ENCODE measurements around the gene ARHGAP21. TPM values are rescaled to one million over a fixed set of nuclear protein-coding genes. Genes with fewer than 3 reads are reported as not detected.

Gene ARHGAP21
- polyA plus RNA-seq, 2 of the 4 experiments (the other 2 are of a cell fraction), result 30.5 to 84.4 TPM

Small RNA genes within 50 kb of the gene (small RNA-seq; reads per million reads assigned to genes)
- gene RNA5SP305, result 0 reads per million in 6 experiments

Other genes with a start within 250 kb of the ARHGAP21 start
- 32.5 and 39.2 TPM in 2 replicates for gene PRTFDC1, start 228.7 kb upstream of the ARHGAP21 start, polyA plus RNA-seq (2011; rRNA removed)
- 33.1 to 35.6 TPM (median 34.0 TPM) in 3 replicates for gene PRTFDC1, start 228.7 kb upstream of the ARHGAP21 start, polyA plus RNA-seq (2017; fragmentation: RNase III; extraction: RNeasy Plus Mini Kit Qiagen cat#74134 plus additional on column Dnase treatment)

Measured in A549 (cell line).